ENCODE results near the gene SLC16A8.

The SLC16A8 gene

DNA sequence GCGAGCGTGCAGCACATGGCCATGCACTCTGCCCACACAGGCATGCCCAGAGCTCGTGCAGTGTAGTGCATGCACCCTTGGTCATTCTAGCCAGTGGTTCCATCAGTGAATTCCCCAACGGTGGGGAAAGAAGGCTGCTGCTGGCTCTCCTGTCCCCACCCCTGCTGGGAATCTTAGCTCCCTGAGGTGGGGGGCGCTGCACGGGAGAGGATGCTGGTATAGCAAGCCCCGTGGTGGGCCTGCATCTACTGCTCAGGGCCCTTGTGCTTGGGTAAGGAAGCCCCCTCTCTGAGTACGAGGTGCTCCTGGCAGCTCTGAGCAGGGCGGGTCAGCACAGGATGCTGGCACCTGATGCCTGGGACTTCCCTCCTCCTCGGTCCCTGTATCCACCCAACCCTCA, 45.0 kb upstream of the SLC16A8 start:
- H3K27me3 ChIP-seq (ENCODE audit: insufficient read depth, low read length, poor library complexity) = no peaks in the 10 kb centered on the region
- H2BK120ac ChIP-seq (ENCODE audit: low read depth, low read length) = no peak overlapping the region
- H3K18ac ChIP-seq (ENCODE audit: low read length) = no peak overlapping the region
- no peaks in the 10 kb centered on the region for H3K79me2 ChIP-seq (ENCODE audit: control insufficient read depth, insufficient read depth, low read length)
- H2BK15ac ChIP-seq (replicated peaks; ENCODE audit: low read depth) = no peak overlapping the region
- H2AK5ac ChIP-seq (ENCODE audit: low read length) = no peak overlapping the region
- H3K79me1 ChIP-seq (ENCODE audit: low read length) = no peaks in the 10 kb centered on the region
- no peak overlapping the region for H2BK5ac ChIP-seq (ENCODE audit: low read length)
- no peaks in the 10 kb centered on the region for H3K4me1 ChIP-seq (ENCODE audit: control insufficient read depth, low read depth, low read length)
- no peak overlapping the region for H3K4ac ChIP-seq (ENCODE audit: low read depth, low read length)
- no CpG with 5 or more reads among the region's 10 CpGs for WGBS (ENCODE audit: extremely low coverage, insufficient coverage, low lambda C conversion rate)
- no peak overlapping the region for H3K27ac ChIP-seq (ENCODE audit: low read depth, low read length)
- DNase-seq = no peak
- H3K9ac ChIP-seq (ENCODE audit: low read length) = no peak overlapping the region
- H3K36me3 ChIP-seq (ENCODE audit: control insufficient read depth, insufficient read depth, low read length) = no peaks in the 10 kb centered on the region
- no peak overlapping the region for H3K4me3 ChIP-seq (ENCODE audit: low read length)
- H4K5ac ChIP-seq (ENCODE audit: low read length) = no peak overlapping the region
- H3K4me2 ChIP-seq (ENCODE audit: low read length) = no peak overlapping the region
- no peak overlapping the region for H3K23ac ChIP-seq (ENCODE audit: low read length)
- H3K56ac ChIP-seq (ENCODE audit: low read length) = no peak overlapping the region
- no peak overlapping the region for H4K8ac ChIP-seq (ENCODE audit: low read depth, low read length)

GRCh38 chr22:38127869-38128268, 43.9 kb upstream of the SLC16A8 start:
- H3K56ac ChIP-seq (ENCODE audit: low read length) = no peak overlapping the region
- WGBS (ENCODE audit: extremely low coverage, insufficient coverage, low lambda C conversion rate) = no CpG with 5 or more reads among the region's 9 CpGs
- H3K9ac ChIP-seq (ENCODE audit: low read length) = no peak overlapping the region
- H4K8ac ChIP-seq (ENCODE audit: low read depth, low read length) = no peak overlapping the region
- no peak overlapping the region for H4K5ac ChIP-seq (ENCODE audit: low read length)
- H3K79me2 ChIP-seq (ENCODE audit: control insufficient read depth, insufficient read depth, low read length) = no peaks in the 10 kb centered on the region
- no peaks in the 10 kb centered on the region for H3K79me1 ChIP-seq (ENCODE audit: low read length)
- H3K4me3 ChIP-seq (ENCODE audit: low read length) = no peak overlapping the region
- H3K18ac ChIP-seq (ENCODE audit: low read length) = no peak overlapping the region
- H3K27me3 ChIP-seq (ENCODE audit: insufficient read depth, low read length, poor library complexity) = no peaks in the 10 kb centered on the region
- no peak overlapping the region for H3K23ac ChIP-seq (ENCODE audit: low read length)
- no peak for DNase-seq
- no peak overlapping the region for H2AK5ac ChIP-seq (ENCODE audit: low read length)
- no peaks in the 10 kb centered on the region for H3K36me3 ChIP-seq (ENCODE audit: control insufficient read depth, insufficient read depth, low read length)
- no peak overlapping the region for H3K4me2 ChIP-seq (ENCODE audit: low read length)
- H3K27ac ChIP-seq (ENCODE audit: low read depth, low read length) = no peak overlapping the region
- H3K4me1 ChIP-seq (ENCODE audit: control insufficient read depth, low read depth, low read length) = no peaks in the 10 kb centered on the region
- no peak overlapping the region for H3K4ac ChIP-seq (ENCODE audit: low read depth, low read length)
- no peak overlapping the region for H2BK15ac ChIP-seq (replicated peaks; ENCODE audit: low read depth)
- no peak overlapping the region for H2BK5ac ChIP-seq (ENCODE audit: low read length)
- H2BK120ac ChIP-seq (ENCODE audit: low read depth, low read length) = no peak overlapping the region

- H3K9ac ChIP-seq (ENCODE audit: low read length) = no peak overlapping the region
- no peak overlapping the region for H3K27ac ChIP-seq (ENCODE audit: low read depth, low read length)
- no peaks in the 10 kb centered on the region for H3K36me3 ChIP-seq (ENCODE audit: control insufficient read depth, insufficient read depth, low read length)
- no peak overlapping the region for H2BK120ac ChIP-seq (ENCODE audit: low read depth, low read length)
- H3K4ac ChIP-seq (ENCODE audit: low read depth, low read length) = no peak overlapping the region
- no peak overlapping the region for H2BK15ac ChIP-seq (replicated peaks; ENCODE audit: low read depth)
- H3K4me3 ChIP-seq (ENCODE audit: low read length) = no peak overlapping the region
- no peak overlapping the region for H3K23ac ChIP-seq (ENCODE audit: low read length)
- H3K56ac ChIP-seq (ENCODE audit: low read length) = no peak overlapping the region
- no CpG with 5 or more reads among the region's 23 CpGs for WGBS (ENCODE audit: extremely low coverage, insufficient coverage, low lambda C conversion rate)
- no peak overlapping the region for H3K18ac ChIP-seq (ENCODE audit: low read length)
- H3K79me1 ChIP-seq (ENCODE audit: low read length) = no peaks in the 10 kb centered on the region
- H4K8ac ChIP-seq (ENCODE audit: low read depth, low read length) = no peak overlapping the region
- no peak overlapping the region for H3K4me2 ChIP-seq (ENCODE audit: low read length)
- no peaks in the 10 kb centered on the region for H3K27me3 ChIP-seq (ENCODE audit: insufficient read depth, low read length, poor library complexity)
- no peak for DNase-seq
- no peaks in the 10 kb centered on the region for H3K4me1 ChIP-seq (ENCODE audit: control insufficient read depth, low read depth, low read length)
- H2BK5ac ChIP-seq (ENCODE audit: low read length) = no peak overlapping the region
- no peaks in the 10 kb centered on the region for H3K79me2 ChIP-seq (ENCODE audit: control insufficient read depth, insufficient read depth, low read length)
- H4K5ac ChIP-seq (ENCODE audit: low read length) = no peak overlapping the region
- no peak overlapping the region for H2AK5ac ChIP-seq (ENCODE audit: low read length)
These were observed 43.1 kb upstream of the SLC16A8 start for GRCh38 chr22:38126928-38127668.

- no peak overlapping the region for H3K56ac ChIP-seq (ENCODE audit: low read length)
- WGBS (ENCODE audit: extremely low coverage, insufficient coverage, low lambda C conversion rate) = no CpG with 5 or more reads among the region's 11 CpGs
These were observed 41.8 kb upstream of the SLC16A8 start for GRCh38 chr22:38125751-38126201.

GRCh38 chr22:38125038-38125610, 41.1 kb upstream of the SLC16A8 start:
- H3K36me3 ChIP-seq (ENCODE audit: control insufficient read depth, insufficient read depth, low read length) = no peaks in the 10 kb centered on the region
- no peak overlapping the region for H4K8ac ChIP-seq (ENCODE audit: low read depth, low read length)
- no peak overlapping the region for H2AK5ac ChIP-seq (ENCODE audit: low read length)
- H3K9ac ChIP-seq (ENCODE audit: low read length) = no peak overlapping the region
- H3K79me1 ChIP-seq (ENCODE audit: low read length) = no peaks in the 10 kb centered on the region
- H3K79me2 ChIP-seq (ENCODE audit: control insufficient read depth, insufficient read depth, low read length) = no peaks in the 10 kb centered on the region
- H3K56ac ChIP-seq (ENCODE audit: low read length) = no peak overlapping the region
- no peak overlapping the region for H3K4me3 ChIP-seq (ENCODE audit: low read length)
- no peak overlapping the region for H3K27ac ChIP-seq (ENCODE audit: low read depth, low read length)
- no peaks in the 10 kb centered on the region for H3K4me1 ChIP-seq (ENCODE audit: control insufficient read depth, low read depth, low read length)
- H2BK120ac ChIP-seq (ENCODE audit: low read depth, low read length) = no peak overlapping the region
- DNase-seq = no peak
- no peak overlapping the region for H3K18ac ChIP-seq (ENCODE audit: low read length)
- H3K4me2 ChIP-seq (ENCODE audit: low read length) = no peak overlapping the region
- H3K23ac ChIP-seq (ENCODE audit: low read length) = no peak overlapping the region
- no peak overlapping the region for H3K4ac ChIP-seq (ENCODE audit: low read depth, low read length)
- H3K27me3 ChIP-seq (ENCODE audit: insufficient read depth, low read length, poor library complexity) = no peaks in the 10 kb centered on the region
- no peak overlapping the region for H2BK15ac ChIP-seq (replicated peaks; ENCODE audit: low read depth)
- H2BK5ac ChIP-seq (ENCODE audit: low read length) = no peak overlapping the region
- no CpG with 5 or more reads among the region's 14 CpGs for WGBS (ENCODE audit: extremely low coverage, insufficient coverage, low lambda C conversion rate)
- no peak overlapping the region for H4K5ac ChIP-seq (ENCODE audit: low read length)

More at GRCh38 chr22:38125751-38126201, 41.8 kb upstream of the SLC16A8 start:
- Histone ChIP-seq H3K4me3 (ENCODE audit: low read length) (no peak overlapping the region), H3K36me3 (ENCODE audit: control insufficient read depth, insufficient read depth, low read length) (no peaks in the 10 kb centered on the region), H3K4me2 (ENCODE audit: low read length) (no peak overlapping the region), H3K23ac (ENCODE audit: low read length) (no peak overlapping the region), H3K79me2 (ENCODE audit: control insufficient read depth, insufficient read depth, low read length) (no peaks in the 10 kb centered on the region), H2AK5ac (ENCODE audit: low read length) (no peak overlapping the region), H2BK15ac (replicated peaks; ENCODE audit: low read depth) (no peak overlapping the region), H2BK5ac (ENCODE audit: low read length) (no peak overlapping the region), H3K27ac (ENCODE audit: low read depth, low read length) (no peak overlapping the region), H3K4me1 (ENCODE audit: control insufficient read depth, low read depth, low read length) (no peaks in the 10 kb centered on the region), H4K8ac (ENCODE audit: low read depth, low read length) (no peak overlapping the region), H3K79me1 (ENCODE audit: low read length) (no peaks in the 10 kb centered on the region), H3K9ac (ENCODE audit: low read length) (no peak overlapping the region), H2BK120ac (ENCODE audit: low read depth, low read length) (no peak overlapping the region), H3K27me3 (ENCODE audit: insufficient read depth, low read length, poor library complexity) (no peaks in the 10 kb centered on the region), H4K5ac (ENCODE audit: low read length) (no peak overlapping the region), H3K4ac (ENCODE audit: low read depth, low read length) (no peak overlapping the region), H3K18ac (ENCODE audit: low read length) (no peak overlapping the region)
- DNase-seq = no peak

All from mesendoderm (in vitro differentiated cells).